WERI-Rb-1 (cell line): ENCODE results near the gene CRYBG1.

ENCODE experiments used
- DNase-seq: peaks from one replicate; pipeline ENCODE4 v3.0.0-alpha.2; 2020
- H3K27ac ChIP-seq: fragments of 250-450 bp; sonication (Bioruptor Pico); 2 replicates; pipeline ENCODE4 v1.5.1; 2020; ENCODE audit warnings: mild to moderate bottlenecking, moderate library complexity
- H3K27me3 ChIP-seq: fragments of 250-450 bp; sonication (Bioruptor Pico); 2 replicates; pipeline ENCODE4 v1.5.1; 2021; ENCODE audit warnings: mild to moderate bottlenecking, low read depth, moderate library complexity; ENCODE audit not compliant: insufficient read depth, severe bottlenecking
- H3K36me3 ChIP-seq: fragments of 250-450 bp; sonication (Bioruptor Pico); 2 replicates; pipeline ENCODE4 v1.5.1; 2020; ENCODE audit warnings: mild to moderate bottlenecking, moderate library complexity
- H3K4me3 ChIP-seq: 2 replicates; pipeline ENCODE4 v1.5.1; 2011; ENCODE audit warnings: low read depth, mild to moderate bottlenecking, control low read depth, low read length
- H3K9me3 ChIP-seq: fragments of 250-450 bp; sonication (Bioruptor Pico); 2 replicates; pipeline ENCODE4 v1.5.1; 2021; ENCODE audit warnings: mild to moderate bottlenecking, moderate library complexity; ENCODE audit not compliant: severe bottlenecking
- CTCF ChIP-seq: IDR thresholded peaks from 2 replicates; pipeline ENCODE4 v1.5.1; 2011; ENCODE audit warnings: low read depth, mild to moderate bottlenecking, control low read depth, inconsistent platforms, low read length

CRYBG1 gene

GRCh38 chr6:106370639-106371038 lies 10.1 kb downstream of the CRYBG1 start:
- TF ChIP-seq CTCF = no peak

GRCh38 chr6:106372838-106373501 lies 12.5 kb downstream of the CRYBG1 start:
- DNase-seq = no peak
- no peaks in the 10 kb centered on the region for H3K36me3 ChIP-seq
- H3K4me3 ChIP-seq = no peak overlapping the region
- no peak overlapping the region for H3K27ac ChIP-seq
- H3K9me3 ChIP-seq = no peaks in the 10 kb centered on the region
- H3K27me3 ChIP-seq = no peaks in the 10 kb centered on the region
- no peak for TF ChIP-seq CTCF

More at GRCh38 chr6:106370639-106371038, 10.1 kb downstream of the CRYBG1 start:
- no peaks in the 10 kb centered on the region for H3K9me3 ChIP-seq
- H3K4me3 ChIP-seq = no peak overlapping the region
- no peaks in the 10 kb centered on the region for H3K27me3 ChIP-seq
- H3K36me3 ChIP-seq = no peaks in the 10 kb centered on the region
- DNase-seq = no peak
- no peak overlapping the region for H3K27ac ChIP-seq

- no peak for DNase-seq
- H3K9me3 ChIP-seq = no peaks in the 10 kb centered on the region
- H3K36me3 ChIP-seq = no peaks in the 10 kb centered on the region
- no peak overlapping the region for H3K27ac ChIP-seq
- H3K4me3 ChIP-seq = no peak overlapping the region
- TF ChIP-seq CTCF = no peak
- no peaks in the 10 kb centered on the region for H3K27me3 ChIP-seq
These were observed 13.2 kb downstream of the CRYBG1 start for GRCh38 chr6:106373502-106374239.

GRCh38 chr6:106377061-106377540 lies 16.6 kb downstream of the CRYBG1 start:
- Histone ChIP-seq H3K36me3 (no peaks in the 10 kb centered on the region), H3K27me3 (no peaks in the 10 kb centered on the region), H3K9me3 (no peaks in the 10 kb centered on the region), H3K4me3 (no peak overlapping the region), H3K27ac (no peak overlapping the region)
- no peak for DNase-seq
- TF ChIP-seq CTCF = no peak

GRCh38 chr6:106379951-106380350 lies 19.4 kb downstream of the CRYBG1 start:
- no peak for TF ChIP-seq CTCF
- no peaks in the 10 kb centered on the region for H3K36me3 ChIP-seq
- no peak overlapping the region for H3K4me3 ChIP-seq
- H3K27me3 ChIP-seq = no peaks in the 10 kb centered on the region
- H3K27ac ChIP-seq = no peak overlapping the region
- no peak for DNase-seq
- no peaks in the 10 kb centered on the region for H3K9me3 ChIP-seq
